Stimulated activated CD8-positive, alpha-beta memory T cell treated with anti-CD3 and anti-CD28 coated beads, Interleukin-2, amount 100 ng/mL, for 48 hours (primary cell): Measurements from ENCODE around the gene WDTC1.
"Not testable (repeated sequence)": the region's sequence is repeated elsewhere in the genome, so short reads cannot be mapped to it uniquely, and the experiment has no call there.

Experiments
- DNase-seq, 2 donors: peaks; one replicate each; pipeline ENCODE4 v3.0.0-alpha.2; 2020; ENCODE audit warnings: low read depth in 2 of 2

The WDTC1 gene, protein sequence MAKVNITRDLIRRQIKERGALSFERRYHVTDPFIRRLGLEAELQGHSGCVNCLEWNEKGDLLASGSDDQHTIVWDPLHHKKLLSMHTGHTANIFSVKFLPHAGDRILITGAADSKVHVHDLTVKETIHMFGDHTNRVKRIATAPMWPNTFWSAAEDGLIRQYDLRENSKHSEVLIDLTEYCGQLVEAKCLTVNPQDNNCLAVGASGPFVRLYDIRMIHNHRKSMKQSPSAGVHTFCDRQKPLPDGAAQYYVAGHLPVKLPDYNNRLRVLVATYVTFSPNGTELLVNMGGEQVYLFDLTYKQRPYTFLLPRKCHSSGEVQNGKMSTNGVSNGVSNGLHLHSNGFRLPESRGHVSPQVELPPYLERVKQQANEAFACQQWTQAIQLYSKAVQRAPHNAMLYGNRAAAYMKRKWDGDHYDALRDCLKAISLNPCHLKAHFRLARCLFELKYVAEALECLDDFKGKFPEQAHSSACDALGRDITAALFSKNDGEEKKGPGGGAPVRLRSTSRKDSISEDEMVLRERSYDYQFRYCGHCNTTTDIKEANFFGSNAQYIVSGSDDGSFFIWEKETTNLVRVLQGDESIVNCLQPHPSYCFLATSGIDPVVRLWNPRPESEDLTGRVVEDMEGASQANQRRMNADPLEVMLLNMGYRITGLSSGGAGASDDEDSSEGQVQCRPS

DNA sequence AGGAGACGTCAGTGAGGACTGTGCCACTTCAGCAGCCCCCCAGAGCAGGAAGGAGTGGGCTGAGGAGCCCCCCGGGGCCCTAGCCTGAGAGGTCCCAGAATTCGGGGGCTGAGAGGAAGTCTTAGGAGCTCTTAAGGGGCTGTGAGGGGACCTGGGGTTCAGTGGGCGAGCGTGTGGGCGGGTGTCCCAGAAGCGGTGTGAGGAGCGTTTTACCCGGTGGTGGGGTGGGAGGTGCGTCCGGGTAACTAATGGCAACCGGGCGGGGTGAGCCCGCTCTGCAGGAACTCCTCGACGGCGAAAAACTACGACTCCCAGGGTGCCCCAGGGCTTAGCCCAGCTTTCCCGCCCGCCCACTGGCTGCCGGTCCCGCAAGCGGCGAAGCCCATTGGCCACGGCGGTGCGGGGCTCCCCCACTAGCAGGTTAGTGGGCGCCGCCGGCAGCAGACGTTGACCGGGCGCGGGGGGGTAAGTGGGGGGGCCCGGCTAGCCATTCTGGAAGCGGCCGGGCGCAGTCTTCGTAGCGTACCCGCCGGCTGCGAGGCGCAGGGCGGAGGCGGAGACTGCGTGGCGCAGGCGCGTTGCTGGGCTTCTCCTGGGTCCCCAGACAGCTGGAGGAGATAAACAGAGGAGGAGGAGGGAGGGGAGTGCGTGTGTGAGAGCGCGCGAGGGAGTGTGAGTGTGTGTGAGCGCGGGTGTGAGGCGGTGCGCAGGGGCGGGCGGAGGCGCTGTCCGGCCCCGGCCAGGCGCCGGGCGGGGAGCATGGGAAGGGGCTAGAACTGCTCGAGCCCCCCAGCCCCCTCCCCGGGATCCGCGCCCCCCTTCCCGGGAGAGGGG lies at the start of gene WDTC1:
Gene WDTC1, plus strand, starts transcription at position 584 of the 834 bp plus-strand sequence. CDS start 26,423 bp downstream, outside the sequence.
- DNase-seq, result peak; percentile 95 to 97

- DNase-seq, result not testable (repeated sequence)
Observed at GRCh38 chr1:27184665-27185064, 49.8 kb upstream of the WDTC1 start.

GRCh38 chr1:27192039-27192529 lies 42.3 kb upstream of the WDTC1 start:
- no peak for DNase-seq

DNA sequence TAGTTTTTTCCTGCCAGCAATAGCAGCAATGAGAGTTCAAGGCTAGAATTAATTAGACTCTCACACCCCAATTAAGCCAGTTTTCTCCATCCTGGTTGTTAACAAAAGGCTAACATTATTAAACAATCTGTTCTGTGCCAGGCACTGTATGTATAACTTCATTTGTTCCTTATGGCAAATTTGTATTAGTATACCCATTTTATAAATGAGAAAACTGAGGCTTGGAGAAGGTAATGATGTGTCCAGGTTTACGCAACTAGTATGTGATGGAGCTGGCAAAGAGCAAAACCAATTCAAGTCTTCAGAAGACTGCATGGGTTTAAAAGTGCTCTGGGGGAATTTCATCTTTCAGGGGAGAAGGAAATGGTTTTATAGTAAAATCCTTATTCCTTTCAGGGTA lies 41.2 kb upstream of the WDTC1 start:
- no peak for DNase-seq

DNA sequence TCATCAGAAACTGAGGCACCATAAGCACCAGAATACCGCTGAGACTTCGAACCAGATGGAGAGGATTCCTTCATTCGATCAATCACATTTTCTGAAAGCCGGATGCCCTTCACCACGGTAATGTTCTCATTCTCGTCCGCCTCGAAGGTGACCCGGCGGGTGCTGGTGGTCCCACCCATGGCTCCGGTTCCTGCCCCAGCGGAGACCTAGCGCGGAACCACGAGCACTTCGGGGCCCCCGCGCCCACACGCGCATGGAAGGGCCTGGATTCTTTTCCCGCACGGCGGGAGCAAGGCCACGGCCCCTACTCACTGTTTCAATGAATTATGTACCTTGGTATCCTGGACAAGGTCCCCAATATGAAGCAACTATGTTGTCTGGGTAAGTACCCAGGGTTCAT lies 33.1 kb upstream of the WDTC1 start:
- DNase-seq, result no peak

DNA sequence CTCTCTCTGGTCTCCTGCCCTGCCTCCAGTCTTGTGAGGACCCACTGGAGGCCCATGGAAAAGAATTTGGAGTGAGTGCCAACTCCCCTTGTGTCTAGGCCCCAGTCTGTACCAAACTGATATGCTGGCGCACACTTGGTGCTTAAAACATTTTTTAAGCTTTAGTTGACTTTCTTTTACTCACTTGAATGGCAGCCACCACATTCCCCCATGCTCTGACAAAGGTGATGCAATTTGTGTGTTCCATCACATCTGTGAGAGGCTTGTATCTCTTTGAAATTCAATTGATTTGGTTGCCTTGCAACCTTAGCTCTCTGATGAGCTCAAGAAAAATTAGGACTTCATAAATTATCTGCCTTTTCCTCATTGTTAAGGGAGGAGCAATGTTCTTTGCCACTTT lies 30.5 kb upstream of the WDTC1 start:
- no peak for DNase-seq

GRCh38 chr1:27207238-27207637 lies 27.2 kb upstream of the WDTC1 start:
- not testable (repeated sequence) for DNase-seq

- DNase-seq, result not testable (repeated sequence)
Observed at GRCh38 chr1:27208143-27208850, 26.1 kb upstream of the WDTC1 start.

DNA sequence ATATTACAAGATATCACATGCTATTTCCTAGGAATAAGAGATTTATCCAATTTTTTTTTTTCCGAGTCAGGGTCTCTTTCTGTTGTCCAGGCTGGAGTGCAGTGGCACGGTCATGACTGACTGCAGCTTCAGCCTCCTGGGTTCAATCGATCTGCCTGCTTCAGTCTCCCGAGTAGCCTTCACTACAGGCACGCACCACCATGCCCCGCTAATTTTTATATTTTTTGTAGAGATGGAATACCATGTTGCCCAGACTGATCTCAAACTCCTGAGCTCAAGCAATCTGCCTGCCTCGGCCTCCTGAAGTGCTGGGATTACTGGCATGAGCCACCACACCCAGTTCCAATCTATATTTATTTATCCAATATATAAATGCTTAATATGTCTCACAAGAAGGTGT lies 18.0 kb upstream of the WDTC1 start:
- DNase-seq, result no peak

- no peak for DNase-seq
Observed at GRCh38 chr1:27217401-27217800, 17.0 kb upstream of the WDTC1 start.

DNA sequence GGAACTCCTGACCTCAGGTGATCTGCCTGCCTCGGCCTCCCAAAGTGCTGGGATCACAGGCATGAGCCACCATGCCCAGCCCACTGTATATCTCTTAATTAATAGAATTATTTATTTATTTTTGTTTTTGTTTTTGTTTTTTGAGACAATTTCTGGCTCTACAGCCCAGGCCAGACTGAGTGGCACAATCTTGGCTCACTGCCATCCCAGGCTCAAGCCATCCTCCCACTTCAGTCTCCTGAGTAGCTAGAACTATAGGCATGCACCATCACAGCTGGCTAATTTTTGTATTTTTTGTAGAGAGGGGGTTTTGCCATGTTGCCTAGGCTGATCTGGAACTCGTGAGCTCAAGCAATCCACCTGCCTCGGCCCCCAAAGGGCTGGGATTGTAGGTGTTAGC lies 15.7 kb upstream of the WDTC1 start:
- no peak for DNase-seq

- no peak for DNase-seq
Observed at GRCh38 chr1:27220096-27220495, 14.3 kb upstream of the WDTC1 start.

GRCh38 chr1:27220702-27221497 lies 13.5 kb upstream of the WDTC1 start:
- not testable (repeated sequence) for DNase-seq

GRCh38 chr1:27225621-27226020 lies 8.8 kb upstream of the WDTC1 start:
- DNase-seq, result no peak

- no peak for DNase-seq
Observed at GRCh38 chr1:27227765-27228164, 6.7 kb upstream of the WDTC1 start.

DNA sequence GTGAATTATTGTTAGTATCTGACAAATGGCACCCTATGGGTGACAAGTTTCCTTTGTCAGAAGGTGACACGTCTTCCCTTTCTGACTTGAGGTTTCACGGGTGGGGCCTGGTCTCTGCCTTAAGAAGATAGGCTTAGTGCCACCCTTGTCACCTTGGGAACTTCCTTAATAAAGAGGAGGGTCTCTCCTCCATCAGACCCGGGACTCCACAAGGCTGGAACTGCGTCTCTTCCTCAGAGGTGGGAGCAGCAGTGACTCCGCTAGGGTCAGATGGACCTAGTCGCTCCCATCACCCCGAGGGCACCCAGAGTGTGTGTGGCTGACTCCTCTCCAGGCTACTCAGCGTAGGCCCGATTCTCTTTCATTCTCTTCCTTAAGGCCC lies 774 bp upstream of the WDTC1 start:
- DNase-seq, result peak in 1 of 2 donors; percentile 6

GRCh38 chr1:27235827-27236226 lies 1.4 kb downstream of the WDTC1 start:
- DNase-seq, result no peak

DNA sequence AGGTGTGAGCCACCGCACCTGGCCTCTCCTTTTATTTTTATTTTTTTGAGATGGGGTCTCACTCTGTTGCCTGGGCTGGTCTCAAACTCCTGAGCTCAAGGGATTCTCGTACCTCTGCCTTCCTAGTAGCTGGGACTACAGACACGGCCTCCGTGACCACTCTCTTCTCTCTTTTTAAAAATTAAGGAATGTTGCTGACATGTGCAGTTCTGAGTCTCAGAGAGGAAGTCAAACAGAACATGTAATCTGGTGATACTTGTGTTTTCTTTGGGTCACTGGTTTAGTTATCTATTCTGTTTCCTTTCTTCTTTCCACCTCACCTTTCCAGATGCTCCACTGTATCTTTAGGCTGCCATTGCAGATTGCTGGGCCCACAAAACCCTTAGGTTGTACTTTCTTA lies 2.7 kb downstream of the WDTC1 start:
- no peak for DNase-seq

DNA sequence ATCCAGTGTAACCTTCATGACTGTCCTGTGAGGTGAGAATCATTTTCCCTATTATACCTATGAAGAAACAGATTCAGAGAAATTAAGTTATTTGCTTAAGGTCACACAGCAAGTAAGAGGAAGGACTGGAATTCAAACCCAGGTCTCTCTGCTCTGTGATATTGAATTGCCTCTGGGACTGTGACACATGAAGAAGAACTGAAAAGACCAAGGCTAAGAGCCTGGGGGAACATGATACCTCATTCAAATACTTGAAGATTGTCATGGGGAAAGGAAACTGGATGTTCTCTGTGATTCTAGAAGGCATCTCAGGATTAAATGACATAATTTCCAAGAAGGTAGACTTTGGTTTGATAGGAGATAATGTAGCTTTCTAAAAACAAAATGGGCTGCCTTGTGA lies 3.6 kb downstream of the WDTC1 start:
- no peak for DNase-seq

GRCh38 chr1:27241677-27242076 lies 7.2 kb downstream of the WDTC1 start:
- DNase-seq, result no peak

DNA sequence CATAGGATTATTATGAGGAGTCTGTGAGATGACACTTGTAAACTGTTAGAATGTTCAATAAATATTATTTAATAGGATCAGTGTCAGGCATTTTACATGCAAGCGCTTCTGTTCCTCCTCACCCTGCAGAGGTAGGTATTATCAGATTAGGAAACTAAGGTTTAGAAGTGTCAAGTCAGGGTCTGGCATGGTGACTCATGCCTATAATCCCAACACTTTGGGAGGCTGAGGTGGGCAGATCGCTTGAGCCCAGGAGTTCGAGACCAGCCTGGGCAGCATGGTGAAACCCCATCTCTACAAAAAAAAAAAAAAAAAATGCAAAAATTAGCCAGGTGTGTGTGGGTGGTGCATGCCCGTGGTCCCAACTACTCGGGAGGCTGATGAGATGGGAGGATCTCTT lies 9.2 kb downstream of the WDTC1 start:
- not testable (repeated sequence) for DNase-seq
